Vagina (tissue), 2 donors: ENCODE data around the gene SLC1A5. TPM values are rescaled to one million over a fixed set of nuclear protein-coding genes. Genes with fewer than 3 reads are reported as not detected.
"Not testable (repeated sequence)": the region's sequence is repeated elsewhere in the genome, so short reads cannot be mapped to it uniquely, and the experiment has no call there.

Experiments used
- DNase-seq, 2 donors: peaks; one replicate each; pipeline ENCODE4 v3.0.0-alpha.2; 2017; ENCODE audit errors: extremely low spot score in 2 of 2
- H3K27ac ChIP-seq: fragments of 200-600 bp; sonication (generic); one replicate; pipeline ENCODE4 v1.5.1; 2019
- H3K27me3 ChIP-seq: fragments of 200-600 bp; sonication (generic); one replicate; pipeline ENCODE4 v1.5.1; 2019
- H3K36me3 ChIP-seq, 2 donors: fragments of 200-600 bp; sonication (generic); one replicate each; pipeline ENCODE4 v1.5.1; 2017 to 2019
- H3K4me1 ChIP-seq: fragments of 200-600 bp; sonication (generic); one replicate; pipeline ENCODE4 v1.5.1; 2019
- H3K4me3 ChIP-seq, 2 donors: fragments of 200-600 bp; sonication (generic); 1 replicate in 1 of 2; 2 replicates in 1 of 2; pipeline ENCODE4 v1.5.1; 2016 to 2019
- H3K9me3 ChIP-seq: fragments of 200-600 bp; sonication (generic); one replicate; pipeline ENCODE4 v1.5.1; 2019
- POLR2A ChIP-seq, 2 donors: fragments of 450-650 bp; IDR thresholded peaks; one replicate each; pipeline ENCODE4 v1.6.1; 2017; ENCODE audit warnings: antibody characterized with exemption in 2 of 2, mild to moderate bottlenecking in 2 of 2, moderate library complexity in 2 of 2
- POLR2AphosphoS5 ChIP-seq, 2 donors: sonication (generic); formaldehyde crosslinking; IDR thresholded peaks; one replicate each; pipeline ENCODE4 v1.9.0; 2017; ENCODE audit warnings: antibody characterized with exemption in 2 of 2, mild to moderate bottlenecking in 2 of 2, low read depth in 1 of 2; ENCODE audit not compliant: insufficient read depth in 1 of 2
- intact Hi-C: fragments of 100-400 bp; cut with DNase I; formaldehyde crosslinking; loops from one replicate; pipeline ENCODE4 v1.15.1; 2023
- total RNA-seq: library from RNA; depleted of rRNA; stranded (reverse); fragments of >200 nt; gene quantifications from one replicate; pipeline ENCODE4 v1.2.3, GENCODE V29; 2016
- TF ChIP-seq, protein P1 (sequence below), 3 experiments: fragments of 450-650 bp in 2 of 3; fragments of 200-600 bp in 1 of 3; sonication (generic) in 1 of 3; IDR thresholded peaks; one replicate each; pipeline ENCODE4 v1.5.1; 2017 to 2019; ENCODE audit warnings: antibody characterized with exemption in 3 of 3, mild to moderate bottlenecking in 2 of 3, moderate library complexity in 2 of 3

The SLC1A5 gene
- total RNA-seq, 1 donor from 2014 or later: 147 TPM

- intact Hi-C loops: no loop called here
- H3K27ac ChIP-seq: no peak overlapping the region
- no peaks in the 10 kb centered on the region for H3K36me3 ChIP-seq
- no peaks in the 10 kb centered on the region for H3K9me3 ChIP-seq
- no peaks in the 10 kb centered on the region for H3K27me3 ChIP-seq
- no peak for TF ChIP-seq POLR2A (IDR thresholded peaks at IDR 0.05)
- TF ChIP-seq POLR2AphosphoS5 (IDR thresholded peaks at IDR 0.05; ENCODE audit: insufficient read depth in 1 of 2, low read depth in 1 of 2): no peak
- TF ChIP-seq, protein P1, sequence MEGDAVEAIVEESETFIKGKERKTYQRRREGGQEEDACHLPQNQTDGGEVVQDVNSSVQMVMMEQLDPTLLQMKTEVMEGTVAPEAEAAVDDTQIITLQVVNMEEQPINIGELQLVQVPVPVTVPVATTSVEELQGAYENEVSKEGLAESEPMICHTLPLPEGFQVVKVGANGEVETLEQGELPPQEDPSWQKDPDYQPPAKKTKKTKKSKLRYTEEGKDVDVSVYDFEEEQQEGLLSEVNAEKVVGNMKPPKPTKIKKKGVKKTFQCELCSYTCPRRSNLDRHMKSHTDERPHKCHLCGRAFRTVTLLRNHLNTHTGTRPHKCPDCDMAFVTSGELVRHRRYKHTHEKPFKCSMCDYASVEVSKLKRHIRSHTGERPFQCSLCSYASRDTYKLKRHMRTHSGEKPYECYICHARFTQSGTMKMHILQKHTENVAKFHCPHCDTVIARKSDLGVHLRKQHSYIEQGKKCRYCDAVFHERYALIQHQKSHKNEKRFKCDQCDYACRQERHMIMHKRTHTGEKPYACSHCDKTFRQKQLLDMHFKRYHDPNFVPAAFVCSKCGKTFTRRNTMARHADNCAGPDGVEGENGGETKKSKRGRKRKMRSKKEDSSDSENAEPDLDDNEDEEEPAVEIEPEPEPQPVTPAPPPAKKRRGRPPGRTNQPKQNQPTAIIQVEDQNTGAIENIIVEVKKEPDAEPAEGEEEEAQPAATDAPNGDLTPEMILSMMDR (IDR thresholded peaks at IDR 0.05): peak in 2 of 3 experiments; percentile 19 to 33
- no peak overlapping the region for H3K4me3 ChIP-seq
- peaks cover under 1% of the 10 kb centered on the region for H3K4me1 ChIP-seq
- DNase-seq: no peak
Observed at GRCh38 chr19:46766569-46767317, 21.7 kb downstream of the SLC1A5 start.

GRCh38 chr19:46764817-46765291 is 23.5 kb downstream of the SLC1A5 start:
- Histone ChIP-seq H3K36me3 (no peaks in the 10 kb centered on the region), H3K27ac (peak overlapping the region; percentile 43), H3K4me3 (no peak overlapping the region), H3K27me3 (no peaks in the 10 kb centered on the region), H3K4me1 (peaks cover 19% of the 10 kb centered on the region), H3K9me3 (no peaks in the 10 kb centered on the region)
- no peak for DNase-seq
- TF ChIP-seq, protein P1 (IDR thresholded peaks at IDR 0.05): no peak
- peak in 1 of 2 donors; percentile 17 for TF ChIP-seq POLR2AphosphoS5 (IDR thresholded peaks at IDR 0.05; ENCODE audit: insufficient read depth in 1 of 2, low read depth in 1 of 2)
- no peak for TF ChIP-seq POLR2A (IDR thresholded peaks at IDR 0.05)
- intact Hi-C loops: no loop called here

DNA sequence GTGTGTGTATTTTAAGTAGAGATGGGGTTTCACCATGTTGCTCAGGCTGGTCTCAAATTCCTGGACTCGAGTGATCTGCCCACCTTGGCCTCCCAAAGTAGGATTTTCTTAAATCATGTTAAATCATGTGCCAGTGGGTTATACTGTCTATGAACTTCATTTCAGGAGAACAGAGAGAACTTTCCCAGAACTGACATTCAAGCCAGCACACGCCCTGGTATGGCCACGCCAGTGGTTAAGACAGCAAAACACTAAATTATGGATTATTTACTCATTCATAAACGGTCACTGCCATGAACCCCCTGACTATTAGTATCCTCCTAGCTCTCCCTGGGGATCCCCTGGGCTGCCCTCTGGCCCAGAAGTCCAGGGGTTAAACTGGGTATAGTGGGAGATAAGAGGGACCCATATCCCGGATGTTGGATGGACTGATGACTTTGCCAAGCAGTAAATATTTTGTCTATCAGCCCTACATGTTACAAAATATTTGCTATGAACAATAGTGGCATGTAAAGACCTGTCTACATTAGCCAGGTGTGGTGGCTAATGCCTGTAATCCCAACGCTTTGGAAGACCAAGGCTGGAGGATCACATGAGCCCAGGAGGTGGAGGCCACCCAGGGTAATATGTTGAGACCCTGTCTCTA is 26.0 kb downstream of the SLC1A5 start:
- Histone ChIP-seq H3K9me3 (no peaks in the 10 kb centered on the region), H3K4me3 (no peak overlapping the region), H3K4me1 (peaks cover 35% of the 10 kb centered on the region), H3K27me3 (no peaks in the 10 kb centered on the region), H3K27ac (peak overlapping the region; percentile 79), H3K36me3 (no peaks in the 10 kb centered on the region)
- DNase-seq: no peak
- TF ChIP-seq POLR2AphosphoS5 (IDR thresholded peaks at IDR 0.05; ENCODE audit: insufficient read depth in 1 of 2, low read depth in 1 of 2) (peak in 1 of 2 donors; percentile 77), POLR2A (IDR thresholded peaks at IDR 0.05) (no peak)
- intact Hi-C loops: no loop called here

GRCh38 chr19:46761418-46761831 is 27.0 kb downstream of the SLC1A5 start:
- Histone ChIP-seq H3K4me3 (no peak overlapping the region), H3K9me3 (no peaks in the 10 kb centered on the region), H3K27me3 (no peaks in the 10 kb centered on the region), H3K36me3 (peaks cover 0 to 6% of the 10 kb centered on the region in 2 donors), H3K4me1 (peaks cover 40% of the 10 kb centered on the region), H3K27ac (peak overlapping the region; percentile 79)
- no peak for DNase-seq
- intact Hi-C loops: no loop called here
- TF ChIP-seq, protein P1 (IDR thresholded peaks at IDR 0.05): no peak
- no peak for TF ChIP-seq POLR2A (IDR thresholded peaks at IDR 0.05)

- H3K27ac ChIP-seq: peak overlapping the region; percentile 79
- intact Hi-C loops, H3K9me3 ChIP-seq, H3K27me3 ChIP-seq, DNase-seq, H3K4me3 ChIP-seq, H3K36me3 ChIP-seq: not testable (repeated sequence)
- H3K4me1 ChIP-seq: peaks cover 40% of the 10 kb centered on the region
- peak in 1 of 2 donors; percentile 38 for TF ChIP-seq POLR2AphosphoS5 (IDR thresholded peaks at IDR 0.05; ENCODE audit: insufficient read depth in 1 of 2, low read depth in 1 of 2)
Observed at GRCh38 chr19:46760897-46761296, 27.5 kb downstream of the SLC1A5 start.

DNA sequence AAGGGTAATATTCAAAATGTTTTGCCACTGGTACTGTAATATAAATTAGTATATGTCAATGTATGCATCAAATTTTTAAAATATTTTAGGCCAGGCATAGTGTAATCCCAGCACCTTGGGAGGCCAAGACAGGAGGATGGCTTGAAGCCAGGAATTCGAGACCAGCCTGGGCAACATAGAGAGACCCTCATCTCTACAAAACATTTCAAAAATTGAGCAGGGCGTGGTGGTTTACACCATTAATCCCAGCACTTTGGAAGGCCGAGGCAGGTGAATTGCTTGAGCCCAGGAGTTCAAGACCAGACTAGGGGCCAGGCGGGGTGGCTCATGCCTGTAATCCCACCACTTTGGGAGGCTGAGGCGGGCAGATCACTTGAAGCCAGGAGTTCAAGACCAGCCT is 28.0 kb downstream of the SLC1A5 start:
- H3K4me1 ChIP-seq: peaks cover 45% of the 10 kb centered on the region
- intact Hi-C loops: no loop called here
- no peak for DNase-seq
- H3K27ac ChIP-seq: peak overlapping the region; percentile 79
- H3K36me3 ChIP-seq: peaks cover 0 to 8% of the 10 kb centered on the region in 2 donors
- no peak overlapping the region for H3K4me3 ChIP-seq
- TF ChIP-seq POLR2A (IDR thresholded peaks at IDR 0.05): no peak
- TF ChIP-seq POLR2AphosphoS5 (IDR thresholded peaks at IDR 0.05; ENCODE audit: insufficient read depth in 1 of 2, low read depth in 1 of 2): no peak
- TF ChIP-seq, protein P1 (IDR thresholded peaks at IDR 0.05): no peak
- no peaks in the 10 kb centered on the region for H3K9me3 ChIP-seq
- no peaks in the 10 kb centered on the region for H3K27me3 ChIP-seq
